ENCODE results near the gene DNHD1. TPM values are rescaled to one million over a fixed set of nuclear protein-coding genes. Genes with fewer than 3 reads are reported as not detected.

The DNHD1 gene, protein sequence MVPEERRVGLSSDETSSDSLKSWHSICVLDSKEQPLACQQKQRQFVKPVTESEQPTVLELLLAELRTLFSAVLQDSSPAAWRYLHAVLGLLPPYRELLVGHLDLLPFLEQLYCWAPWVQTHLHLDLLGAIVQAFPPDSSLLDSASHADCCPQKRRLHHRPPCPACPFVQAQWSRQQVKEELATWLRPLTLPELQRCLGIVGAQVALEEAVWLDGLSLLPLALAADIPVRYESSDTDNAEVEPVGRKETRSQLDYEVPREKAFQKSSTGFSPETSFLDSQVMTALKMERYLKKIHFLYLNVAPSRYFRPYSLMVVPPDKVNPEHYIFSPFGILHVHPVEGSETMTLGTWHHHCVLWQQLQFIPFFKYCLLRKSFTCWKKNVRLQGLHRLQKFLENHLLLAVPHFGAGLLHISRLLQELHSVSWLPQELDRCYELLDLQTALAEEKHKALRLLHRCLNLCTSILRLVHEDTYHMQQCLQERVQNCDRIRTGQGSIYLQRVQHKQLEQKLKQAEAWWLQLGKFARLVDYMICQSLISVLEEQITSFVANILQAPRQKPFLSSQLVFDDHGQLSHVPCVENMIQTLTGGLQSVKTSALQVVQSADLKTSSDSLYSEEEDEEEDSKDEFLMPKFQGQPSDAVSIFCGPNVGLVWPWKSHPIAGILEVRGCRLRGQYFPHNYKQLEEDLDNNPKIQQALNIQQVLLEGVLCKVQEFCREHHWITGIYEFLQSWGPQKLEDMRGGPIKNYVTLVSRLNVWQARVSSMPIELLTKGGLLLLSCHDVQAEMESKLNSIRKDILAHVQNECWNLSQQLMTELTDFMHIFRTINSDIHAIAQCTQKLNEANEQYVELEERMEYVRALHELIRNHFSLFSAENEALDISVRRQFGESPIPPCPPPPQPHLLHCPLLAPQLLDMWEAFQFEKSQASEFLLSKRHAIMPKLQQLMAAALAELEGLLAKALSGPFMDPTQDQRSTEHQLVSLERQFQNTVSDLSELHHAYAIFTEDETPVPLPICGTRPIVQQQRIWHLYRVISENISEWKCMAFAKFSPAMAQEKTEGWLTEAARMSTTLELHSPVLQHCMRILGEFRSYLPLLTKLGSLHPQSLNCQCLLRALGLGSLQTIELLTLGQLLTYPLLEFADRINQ (N-terminal part only)
- total RNA-seq: 10 to 100 TPM in 3 of 4 donors, 1 to 10 TPM in 1; 9.9 to 30.3 (median 14.3) TPM

DNA sequence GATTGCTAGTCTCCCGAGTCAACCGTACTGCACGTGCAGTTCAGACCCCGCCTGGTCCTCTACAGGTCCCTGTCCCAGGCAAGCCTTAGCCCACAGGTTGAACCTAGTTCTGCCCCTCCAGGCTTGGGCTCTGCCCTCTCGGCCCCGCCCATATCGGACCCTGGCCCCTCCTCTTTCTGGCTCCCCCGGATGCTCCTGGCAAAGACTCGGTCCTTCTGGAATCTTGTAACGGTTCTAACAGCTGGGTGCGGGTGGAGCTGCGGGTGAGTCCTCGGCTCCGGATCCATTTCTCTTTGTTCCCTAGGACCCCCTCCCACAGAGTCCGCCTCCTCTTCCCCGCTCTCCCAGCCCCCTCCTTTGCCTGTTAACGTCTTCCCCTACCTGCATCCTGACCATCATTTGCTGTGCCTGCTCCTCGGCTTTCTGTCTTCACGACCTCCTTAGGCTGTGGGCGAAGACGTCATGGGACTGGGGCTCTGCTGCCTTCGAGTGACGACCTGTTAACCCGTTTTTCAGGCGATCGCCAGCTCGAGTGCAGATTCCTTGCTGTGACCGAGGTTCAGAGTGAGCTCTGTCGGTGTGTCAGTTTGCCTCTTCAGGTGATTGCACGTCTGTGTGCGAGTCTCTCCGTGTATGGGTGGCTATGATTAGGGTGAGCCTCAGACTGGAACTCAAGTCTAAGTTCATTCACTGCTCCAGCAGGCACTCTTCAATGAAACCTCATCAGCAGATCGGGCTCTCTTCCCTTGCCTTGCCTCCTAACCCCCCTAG lies at the start of gene DNHD1:
Gene DNHD1 (plus strand): TSS at position 212 of the 771 bp plus-strand sequence. CDS start 936 bp downstream, outside the sequence.
- TF ChIP-seq CTCF (IDR thresholded peaks at IDR 0.05; ENCODE audit: low read depth): no peak

GRCh38 chr11:6448574-6448973 lies 48.5 kb upstream of the DNHD1 start:
- no peak for TF ChIP-seq CTCF (IDR thresholded peaks at IDR 0.05; ENCODE audit: low read depth)

- TF ChIP-seq CTCF (IDR thresholded peaks at IDR 0.05; ENCODE audit: low read depth): no peak
These were observed 44.9 kb upstream of the DNHD1 start for GRCh38 chr11:6452219-6452618.

DNA sequence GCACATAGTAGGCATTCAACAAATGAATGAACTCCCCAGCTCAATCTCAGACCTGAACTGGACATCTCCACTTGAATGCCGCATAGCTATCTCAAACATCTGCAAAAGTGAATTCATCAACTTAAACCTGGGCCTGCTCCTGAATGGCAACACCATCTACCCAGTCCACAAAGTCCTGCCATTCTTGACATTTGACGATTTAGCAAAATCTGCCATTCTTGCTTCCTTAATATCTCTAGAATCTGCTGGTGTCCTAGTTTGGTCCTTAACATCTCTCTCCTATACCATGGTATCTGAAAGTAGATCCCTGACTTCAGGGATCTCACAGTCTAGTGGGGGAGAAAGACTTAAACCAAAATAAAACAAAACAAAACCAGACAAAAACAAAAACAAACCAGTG lies 43.9 kb upstream of the DNHD1 start:
- TF ChIP-seq CTCF (IDR thresholded peaks at IDR 0.05; ENCODE audit: low read depth): no peak

DNA sequence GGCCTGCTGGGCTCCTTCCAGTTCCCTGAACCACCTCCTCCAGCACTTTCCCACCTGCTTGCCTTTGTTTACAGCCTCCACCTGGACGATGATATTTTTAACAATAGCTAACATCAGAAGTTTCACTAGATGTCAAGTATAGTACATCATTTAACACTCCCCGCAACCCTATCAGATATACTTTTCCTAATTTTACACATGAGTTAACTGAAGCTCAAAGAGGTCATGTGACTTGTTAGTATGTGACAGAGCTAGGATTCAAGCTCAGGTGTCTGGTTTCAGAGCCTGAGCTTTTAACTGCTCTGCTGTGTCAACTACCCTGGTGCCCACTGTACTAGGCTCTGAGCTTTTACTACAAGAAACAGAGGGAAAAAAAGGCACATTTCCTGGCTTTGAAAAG lies 42.0 kb upstream of the DNHD1 start:
- TF ChIP-seq CTCF (IDR thresholded peaks at IDR 0.05; ENCODE audit: low read depth): no peak

DNA sequence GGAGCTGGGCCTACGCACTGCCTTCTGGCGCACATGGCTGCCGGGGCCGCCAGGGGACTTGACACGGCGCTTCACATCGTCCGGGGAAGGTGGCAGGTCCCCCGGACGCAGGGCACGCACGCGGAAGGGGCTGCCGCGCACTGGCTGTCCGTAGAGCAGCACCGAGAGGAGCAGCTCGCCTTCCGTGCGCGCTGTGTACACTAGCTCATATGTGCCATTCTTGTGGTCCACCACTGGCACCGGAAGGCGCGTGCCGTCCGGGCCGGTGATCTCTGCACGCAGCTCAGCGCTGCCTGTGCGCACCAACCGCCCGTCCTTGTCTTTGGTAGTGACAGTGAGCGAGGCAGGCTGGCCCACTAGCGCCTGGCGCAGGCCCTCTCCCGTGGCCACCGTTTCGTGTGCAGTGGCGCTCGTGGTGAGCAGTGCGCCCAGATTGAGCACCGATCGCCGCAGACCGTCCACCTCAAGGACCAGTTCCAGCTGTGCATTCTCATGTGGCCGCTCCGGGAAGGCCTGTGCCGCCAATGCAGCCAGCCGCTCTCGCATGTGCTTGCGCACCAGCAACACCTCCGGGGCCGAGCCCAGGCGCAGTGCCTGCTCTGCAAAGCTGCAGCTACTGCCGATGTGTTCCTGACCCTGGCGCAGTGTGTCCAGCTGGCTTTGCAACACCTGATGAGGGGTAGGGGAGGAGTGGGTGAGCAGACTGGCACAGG lies 40.6 kb upstream of the DNHD1 start:
- TF ChIP-seq CTCF (IDR thresholded peaks at IDR 0.05; ENCODE audit: low read depth): no peak

Measured in subcutaneous adipose tissue (tissue), 4 donors.